GM18505 (cell line): ENCODE measurements around the gene CSDE1.
"Not testable (repeated sequence)": the region's sequence is repeated elsewhere in the genome, so short reads cannot be mapped to it uniquely, and the experiment has no call there.

Experiments used
- ATAC-seq: cut with Tn5 transposase; IDR thresholded peaks from one replicate; pipeline ENCODE4 v1.9.1; 2021; ENCODE audit not compliant: unreplicated experiment
- POLR2A ChIP-seq: IDR thresholded peaks from 4 replicates; pipeline ENCODE4 v1.6.1; 2011; ENCODE audit warnings: borderline replicate concordance; ENCODE audit not compliant: insufficient read depth, insufficient read length; ENCODE audit errors: extremely low read depth

The CSDE1 gene

DNA sequence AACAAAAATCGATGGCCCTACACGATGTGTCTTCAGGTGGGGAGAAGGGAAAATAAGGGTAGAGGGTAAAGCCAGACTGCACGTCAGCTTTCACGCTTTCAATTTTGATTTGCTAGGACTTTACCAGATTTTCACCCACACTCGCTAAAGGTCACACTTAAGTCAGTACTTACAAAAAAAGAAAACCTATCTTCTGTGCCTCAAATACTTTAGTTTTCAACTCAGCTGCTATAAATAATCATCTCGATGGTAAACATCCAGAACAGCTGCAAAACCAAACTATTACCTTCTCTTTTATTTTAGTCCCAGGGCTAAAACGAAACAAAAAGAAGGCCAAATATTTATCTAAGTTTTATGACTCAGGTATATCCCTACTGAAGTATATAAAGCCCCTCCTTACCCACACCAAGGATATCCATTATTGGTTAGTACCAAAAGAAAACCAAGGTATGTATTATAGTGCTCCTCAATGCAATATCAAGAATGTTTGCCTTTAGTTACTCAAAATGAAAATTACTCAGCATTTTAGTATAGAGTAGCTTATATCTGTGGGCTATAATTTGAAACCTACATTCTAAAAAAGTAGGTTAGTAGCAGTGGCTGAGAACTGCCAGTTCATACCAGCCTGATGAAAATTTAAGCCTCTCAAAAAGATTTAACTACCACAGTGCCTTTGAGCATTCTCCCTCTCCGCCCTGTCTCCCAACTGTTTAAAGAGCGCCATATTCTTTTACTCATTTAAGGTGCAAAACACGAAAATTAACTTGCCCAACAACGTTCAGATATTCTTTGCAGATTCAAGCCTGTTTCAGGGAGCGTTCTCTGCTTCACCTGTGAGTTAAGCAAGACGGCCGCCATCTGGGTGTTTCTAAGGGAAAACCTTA is 1.5 kb downstream of the CSDE1 start:
- no peak for TF ChIP-seq POLR2A
- ATAC-seq = no peak

DNA sequence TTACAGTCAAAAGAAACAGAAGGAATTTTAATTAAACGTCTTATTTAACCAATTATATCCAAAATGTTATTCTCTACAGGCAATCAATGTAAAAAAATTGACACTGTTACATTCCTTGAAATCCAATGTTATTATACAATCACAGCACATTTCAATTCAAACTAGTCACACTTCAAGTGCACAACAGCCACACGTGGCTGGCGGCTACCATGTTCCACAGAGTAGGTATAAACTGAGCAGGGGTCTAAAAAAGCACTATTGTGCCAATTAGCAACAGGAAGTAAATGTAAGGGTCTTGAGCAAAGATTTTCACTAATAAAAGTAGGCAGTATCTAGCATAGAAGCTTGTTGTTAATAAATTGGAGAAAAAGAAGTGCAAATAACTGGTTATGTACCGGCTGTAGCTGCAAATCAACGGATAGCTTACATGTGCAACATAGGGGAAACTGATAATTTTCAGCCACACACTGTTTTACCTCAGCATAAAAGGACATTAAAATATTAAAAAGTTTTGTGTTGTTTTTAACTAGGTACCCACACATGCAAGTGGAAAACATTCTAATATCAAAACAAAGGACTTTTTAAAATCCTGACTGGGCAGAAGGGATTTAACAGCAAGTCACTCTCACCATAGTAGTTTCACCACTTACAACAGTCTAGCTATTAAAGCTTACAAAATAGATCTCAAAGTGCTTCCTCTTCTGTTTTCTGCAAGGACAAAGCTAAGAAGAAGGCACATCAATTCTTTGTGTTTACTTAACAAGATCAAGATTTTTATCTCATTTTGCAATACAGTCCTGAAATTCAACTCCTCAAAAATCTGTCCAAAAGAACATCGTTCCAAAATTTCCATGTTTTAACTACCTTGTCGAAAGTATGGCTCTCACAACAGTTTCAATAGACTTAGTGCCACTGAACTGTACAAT is 2.5 kb downstream of the CSDE1 start:
- no peak for TF ChIP-seq POLR2A
- ATAC-seq = no peak

DNA sequence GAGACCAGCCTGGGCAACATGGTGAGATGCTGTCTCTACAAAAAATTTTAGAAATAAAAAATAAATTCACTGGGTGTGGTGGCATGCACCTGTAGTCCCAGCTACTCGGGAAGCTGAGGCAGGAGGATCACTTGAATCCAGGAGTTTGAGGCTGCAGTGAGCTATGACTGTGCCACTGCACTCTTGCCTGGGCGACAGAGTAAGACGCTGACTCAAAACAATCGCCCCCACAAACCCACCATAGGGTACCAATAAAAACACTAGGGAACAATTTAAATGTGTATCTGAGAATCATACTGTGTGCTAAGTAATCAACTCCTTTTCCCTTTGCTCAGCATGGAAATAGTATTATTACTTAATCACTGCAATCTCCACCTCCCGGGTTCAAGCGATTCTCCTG is 4.1 kb downstream of the CSDE1 start:
- ATAC-seq = not testable (repeated sequence)

DNA sequence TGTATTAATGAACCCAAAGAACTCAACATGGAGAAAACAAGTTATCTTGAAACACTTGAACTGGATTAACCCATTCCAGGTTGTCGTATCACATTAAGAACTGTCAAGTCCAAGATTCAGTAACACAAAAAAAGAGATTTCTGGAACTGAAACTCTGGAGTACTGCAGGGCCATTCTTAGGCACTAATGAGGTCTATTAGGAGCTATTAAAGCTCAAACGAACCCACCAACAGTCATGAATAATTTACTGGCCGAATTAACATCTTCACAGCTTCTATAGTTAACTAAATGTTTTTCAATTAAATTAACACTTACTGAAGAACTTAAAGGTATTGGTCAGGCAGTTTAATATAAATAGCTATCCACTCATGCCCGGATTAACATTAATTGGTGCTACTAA is 4.6 kb downstream of the CSDE1 start:
- TF ChIP-seq POLR2A = no peak
- no peak for ATAC-seq

DNA sequence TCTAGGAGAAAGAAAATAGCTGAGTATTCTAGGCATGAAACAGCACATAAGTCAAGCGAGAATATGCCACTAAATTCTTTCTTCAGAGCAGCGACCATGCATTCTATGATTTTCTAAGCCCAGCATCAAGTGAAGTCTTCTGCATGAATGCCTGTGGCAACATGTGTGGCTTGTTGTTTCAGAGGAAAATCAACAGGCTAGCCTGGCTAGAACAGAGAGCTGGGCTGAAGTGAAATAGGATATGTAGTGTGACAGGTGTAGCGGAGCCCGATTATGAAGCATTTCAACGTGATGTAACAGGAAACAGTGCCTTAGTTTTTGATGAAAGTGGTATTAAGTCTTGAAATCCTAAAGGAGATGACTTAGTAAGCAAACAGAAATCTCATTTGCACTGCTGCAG is 7.0 kb downstream of the CSDE1 start:
- ATAC-seq = no peak
- TF ChIP-seq POLR2A = no peak

DNA sequence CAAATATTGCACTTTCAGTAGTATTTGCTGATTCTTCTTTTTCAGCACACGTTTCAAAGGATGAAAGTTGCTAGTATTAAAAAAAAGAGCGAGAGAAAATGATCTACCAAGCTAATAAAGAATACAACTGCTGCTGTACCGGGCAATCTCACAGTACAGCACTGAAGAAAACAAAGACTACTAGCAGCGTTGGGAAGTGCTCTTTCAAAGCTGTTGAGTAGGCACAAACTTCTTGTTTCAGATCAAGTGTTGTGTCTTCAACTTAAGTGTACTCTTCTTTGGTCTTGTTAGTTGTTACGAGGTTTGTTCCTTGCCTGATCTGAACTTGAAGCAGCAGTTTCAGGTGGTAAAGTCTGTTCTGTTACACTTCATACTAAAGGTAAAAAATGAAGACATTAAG is 7.9 kb downstream of the CSDE1 start:
- no peak for ATAC-seq
- no peak for TF ChIP-seq POLR2A

DNA sequence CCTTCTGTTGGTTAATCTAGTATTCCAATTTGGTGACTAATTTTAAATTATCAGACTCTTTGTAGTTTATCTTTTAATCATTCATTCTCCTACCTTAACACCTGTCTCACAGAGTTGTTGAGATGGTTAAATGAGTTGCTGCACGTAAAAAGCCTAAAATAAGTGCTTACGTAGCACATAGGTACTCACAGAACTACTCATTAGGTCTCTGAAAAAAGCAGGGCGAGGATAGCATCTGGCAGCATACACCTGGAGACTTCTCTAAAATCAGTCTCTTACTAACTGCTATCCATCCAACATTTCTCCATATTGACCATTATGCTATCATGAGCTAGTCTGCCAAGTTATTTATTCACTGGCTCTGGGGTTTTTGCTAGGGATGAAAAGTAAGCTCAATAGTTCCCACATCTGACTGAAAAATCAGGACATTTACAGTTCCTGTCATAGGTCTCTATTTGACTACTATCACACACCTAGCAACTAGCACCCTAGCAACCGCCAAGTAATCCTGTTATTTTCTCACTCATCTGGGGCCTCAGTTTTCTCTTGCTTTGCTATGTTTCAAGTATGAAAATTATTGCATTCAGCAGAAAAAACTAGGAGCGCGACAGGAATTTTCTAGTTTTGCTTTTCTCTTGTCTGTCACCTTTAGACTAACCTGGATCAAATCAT is 11.2 kb downstream of the CSDE1 start:
- no peak for TF ChIP-seq POLR2A
- ATAC-seq = no peak

DNA sequence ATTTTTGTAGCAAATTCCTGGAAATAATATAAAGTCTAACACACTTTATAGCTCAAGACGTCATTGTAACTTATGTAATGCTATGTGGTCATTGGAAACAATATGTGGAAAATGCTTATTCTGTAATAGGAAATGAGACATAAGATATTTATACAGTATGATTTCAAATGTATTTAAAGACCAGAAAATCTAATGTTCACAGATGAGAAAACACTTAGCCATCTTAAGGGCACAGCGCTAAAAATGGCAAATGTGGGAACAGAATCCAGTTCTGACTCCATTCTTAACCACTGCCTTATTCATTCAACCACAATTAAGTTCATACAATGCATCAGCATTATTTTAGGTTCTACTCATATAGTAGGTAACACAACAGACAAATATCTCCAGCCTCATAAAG is 12.5 kb downstream of the CSDE1 start:
- no peak for TF ChIP-seq POLR2A

DNA sequence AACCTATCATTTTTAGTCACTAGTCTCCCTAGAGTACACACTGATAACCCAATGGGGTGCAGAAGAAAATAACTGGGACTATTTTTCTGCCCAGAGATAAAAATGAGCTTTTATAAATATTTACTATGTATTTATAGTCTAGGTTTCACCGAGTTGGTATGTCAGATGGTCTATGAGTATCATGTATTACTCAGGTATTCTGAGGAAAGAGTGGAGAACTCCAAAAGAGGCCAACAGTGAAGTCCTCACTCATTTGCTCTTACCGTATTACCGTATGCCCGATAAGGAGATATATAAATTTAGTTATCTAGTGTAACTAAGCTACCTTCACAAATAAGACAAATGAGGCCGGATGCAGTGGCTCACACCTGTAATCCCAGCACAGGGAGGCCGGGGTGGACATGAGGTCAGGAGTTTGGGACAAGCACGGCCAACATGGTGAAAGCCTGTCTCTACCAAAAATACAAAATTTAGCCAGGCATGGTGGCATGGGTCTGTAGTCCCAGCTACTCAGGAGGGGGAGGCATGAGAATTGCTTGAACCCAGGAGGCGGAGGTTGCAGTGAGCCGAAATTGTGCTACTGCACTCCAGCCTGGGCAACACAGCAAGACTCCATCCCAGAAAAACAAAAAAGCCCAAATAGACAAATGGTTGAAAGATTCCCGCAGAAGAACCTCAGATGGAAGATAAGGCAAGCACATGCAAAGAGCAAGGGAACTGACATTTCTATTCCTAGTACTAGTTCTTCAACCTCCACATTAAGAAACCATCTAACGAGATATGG is 15.6 kb downstream of the CSDE1 start:
- ATAC-seq = no peak
- no peak for TF ChIP-seq POLR2A

More for the DNA sequence above, 12.5 kb downstream of the CSDE1 start:
- no peak for ATAC-seq

DNA sequence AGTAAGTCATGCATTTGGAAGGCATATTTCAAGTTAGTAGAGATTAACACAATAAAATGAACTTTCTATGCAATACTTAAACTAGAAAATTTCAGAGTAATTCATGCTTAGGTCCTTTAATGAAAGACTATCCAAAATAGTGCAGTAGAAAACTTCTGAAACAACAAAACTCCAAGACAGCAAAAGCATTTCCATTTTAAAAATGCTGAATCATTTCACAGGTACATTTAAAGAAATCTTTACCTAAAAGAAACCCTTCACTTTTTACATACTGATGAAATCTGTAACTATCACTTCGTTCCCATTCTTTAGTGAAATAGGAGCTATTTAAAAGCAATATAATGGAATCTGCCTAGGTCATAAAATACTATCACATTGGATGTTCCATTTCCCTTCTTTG is 17.5 kb downstream of the CSDE1 start:
- no peak for ATAC-seq
- no peak for TF ChIP-seq POLR2A

DNA sequence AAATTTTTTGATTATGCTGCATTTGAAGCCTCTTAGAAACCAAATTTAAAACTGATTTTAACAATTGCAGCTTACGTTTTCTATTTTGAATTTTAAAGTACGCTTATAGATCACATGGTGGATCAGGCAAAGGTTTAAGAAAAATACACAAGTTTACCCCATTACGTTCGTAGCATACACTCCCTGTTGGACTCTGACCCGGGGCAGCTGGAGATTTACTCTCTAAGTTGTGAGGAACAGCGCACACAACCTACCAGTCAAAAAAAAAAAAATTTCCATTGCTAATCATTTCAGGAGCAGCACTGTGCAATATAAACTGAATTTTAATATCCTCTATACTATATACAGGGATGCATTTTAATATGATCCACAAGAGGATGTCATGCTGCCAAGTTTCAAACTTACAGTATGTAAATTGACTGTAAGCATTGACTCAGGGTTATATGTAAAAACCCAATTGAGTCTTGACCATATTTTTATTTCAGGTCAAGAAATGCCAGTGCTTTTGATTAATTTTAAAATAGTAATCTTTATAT is 20.4 kb downstream of the CSDE1 start:
- no peak for TF ChIP-seq POLR2A
- ATAC-seq = no peak

DNA sequence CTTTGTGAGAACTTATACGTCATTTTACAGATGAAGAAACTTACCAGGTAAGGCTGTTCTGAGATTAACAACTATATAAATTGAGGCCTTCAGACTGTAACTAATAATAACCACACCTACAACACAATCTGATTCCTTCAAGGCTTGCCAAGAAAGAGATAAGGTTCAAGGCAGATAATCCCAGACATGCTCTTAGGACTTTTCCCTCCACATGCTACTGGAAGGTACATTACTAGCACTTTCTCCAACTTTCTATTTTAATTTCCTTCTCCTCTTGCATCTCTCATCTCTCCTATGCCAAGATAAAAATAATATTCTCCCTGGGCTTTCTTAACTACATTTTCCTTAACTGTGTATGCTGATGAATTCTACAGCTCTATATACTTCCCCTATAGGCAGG is 22.3 kb downstream of the CSDE1 start:
- TF ChIP-seq POLR2A = no peak
- no peak for ATAC-seq
